GM12873 (cell line): ENCODE measurements around the gene CHRM2.

Experiments used
- TF ChIP-seq, protein P1 (sequence below): IDR thresholded peaks from 2 replicates; pipeline ENCODE4 v1.5.1; 2012; ENCODE audit warnings: low read depth, mild to moderate bottlenecking, moderate library complexity, low read length, control low read depth; ENCODE audit not compliant: insufficient read depth; ENCODE audit errors: missing control alignments

CHRM2 gene

GRCh38 chr7:136869001-136869961, 829 bp downstream of the CHRM2 start:
- TF ChIP-seq, protein P1, sequence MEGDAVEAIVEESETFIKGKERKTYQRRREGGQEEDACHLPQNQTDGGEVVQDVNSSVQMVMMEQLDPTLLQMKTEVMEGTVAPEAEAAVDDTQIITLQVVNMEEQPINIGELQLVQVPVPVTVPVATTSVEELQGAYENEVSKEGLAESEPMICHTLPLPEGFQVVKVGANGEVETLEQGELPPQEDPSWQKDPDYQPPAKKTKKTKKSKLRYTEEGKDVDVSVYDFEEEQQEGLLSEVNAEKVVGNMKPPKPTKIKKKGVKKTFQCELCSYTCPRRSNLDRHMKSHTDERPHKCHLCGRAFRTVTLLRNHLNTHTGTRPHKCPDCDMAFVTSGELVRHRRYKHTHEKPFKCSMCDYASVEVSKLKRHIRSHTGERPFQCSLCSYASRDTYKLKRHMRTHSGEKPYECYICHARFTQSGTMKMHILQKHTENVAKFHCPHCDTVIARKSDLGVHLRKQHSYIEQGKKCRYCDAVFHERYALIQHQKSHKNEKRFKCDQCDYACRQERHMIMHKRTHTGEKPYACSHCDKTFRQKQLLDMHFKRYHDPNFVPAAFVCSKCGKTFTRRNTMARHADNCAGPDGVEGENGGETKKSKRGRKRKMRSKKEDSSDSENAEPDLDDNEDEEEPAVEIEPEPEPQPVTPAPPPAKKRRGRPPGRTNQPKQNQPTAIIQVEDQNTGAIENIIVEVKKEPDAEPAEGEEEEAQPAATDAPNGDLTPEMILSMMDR: no peak

DNA sequence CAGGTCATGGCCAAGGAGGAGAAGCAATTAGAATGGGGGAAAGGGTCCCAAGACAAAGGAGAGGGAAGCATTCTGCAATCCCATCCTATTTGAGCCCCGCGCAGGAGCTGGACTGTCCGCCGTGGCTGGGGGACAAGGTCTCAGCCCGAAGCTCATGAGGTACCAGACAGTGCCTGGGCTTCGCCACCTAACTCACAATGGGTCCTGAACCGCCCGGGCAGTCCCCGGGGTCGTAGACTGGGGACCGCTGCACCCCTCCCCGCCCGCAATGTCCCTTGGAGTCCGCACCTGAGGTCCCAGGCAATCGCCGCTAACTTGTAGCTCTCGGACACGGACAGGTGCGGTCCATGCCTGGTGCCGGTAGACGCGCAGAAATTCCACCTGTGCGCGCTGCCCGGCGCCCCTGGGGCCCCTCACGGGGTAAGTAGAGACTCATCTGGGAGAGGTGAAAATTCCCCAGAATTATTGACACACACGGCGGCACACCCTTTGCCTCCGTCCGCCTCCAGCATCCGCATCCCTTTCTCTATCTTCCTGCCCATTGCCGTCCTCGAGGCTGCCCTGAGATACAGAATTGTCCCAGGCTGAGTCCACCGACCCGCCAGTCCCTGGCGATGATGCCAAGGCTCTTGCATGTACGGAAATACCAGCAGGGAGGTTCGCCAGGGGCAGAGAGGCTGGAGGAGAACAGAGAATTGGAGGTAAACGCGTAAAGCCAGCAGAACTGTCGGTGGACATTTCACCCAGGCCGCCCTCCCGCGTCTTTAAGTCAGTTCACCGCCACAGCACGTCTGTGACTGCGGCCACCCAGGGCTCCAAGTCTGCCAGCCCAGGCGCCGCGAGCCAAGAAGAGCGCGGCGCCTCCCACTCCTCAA, 1.8 kb downstream of the CHRM2 start:
- TF ChIP-seq, protein P1: no peak

- TF ChIP-seq, protein P1: no peak
These were observed 2.5 kb downstream of the CHRM2 start for GRCh38 chr7:136870866-136871487.

- TF ChIP-seq, protein P1: peak; percentile 42
These were observed 6.1 kb downstream of the CHRM2 start for GRCh38 chr7:136874393-136875032.

DNA sequence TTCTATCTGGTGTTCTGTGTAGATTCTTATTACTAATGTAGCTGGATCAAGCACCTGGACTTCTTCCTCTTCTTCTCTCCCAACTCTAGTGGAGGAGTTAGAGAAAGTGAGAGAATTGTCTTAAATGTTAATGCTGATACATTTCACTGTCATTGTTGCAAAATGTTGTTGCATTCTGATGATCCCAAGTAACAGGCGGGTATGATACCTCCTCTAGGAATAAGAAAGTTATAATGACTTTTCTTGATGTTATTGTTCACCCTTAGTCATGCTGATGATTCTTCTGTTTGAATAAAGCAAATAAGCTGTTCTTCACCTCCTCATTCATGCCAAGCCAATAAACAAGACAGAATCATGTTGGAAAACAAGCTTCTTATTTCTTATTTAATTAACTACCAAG, 9.1 kb downstream of the CHRM2 start:
- TF ChIP-seq, protein P1: no peak

DNA sequence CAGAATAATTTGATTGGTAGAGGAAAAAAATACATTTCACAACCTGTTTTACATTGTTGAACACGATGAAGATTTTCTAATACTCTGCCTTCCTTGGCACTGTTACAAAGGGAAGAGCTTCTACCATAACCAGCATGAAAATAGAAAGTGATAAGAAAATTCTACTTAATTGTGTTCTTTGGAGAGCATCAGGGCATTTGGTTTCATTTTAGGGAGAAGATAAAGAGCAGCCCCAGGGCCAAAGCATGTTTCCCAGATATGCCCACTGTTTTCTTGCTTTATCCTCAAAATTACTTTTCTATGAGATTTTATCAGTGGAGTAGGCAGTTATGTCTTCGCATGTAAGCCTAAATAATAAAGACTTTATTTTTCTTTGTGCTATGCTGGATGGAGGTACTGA, 9.5 kb downstream of the CHRM2 start:
- TF ChIP-seq, protein P1: no peak
